ENCODE results near the gene NR5A2.

The NR5A2 gene

GRCh38 chr1:200075522-200075921, 48.0 kb downstream of the NR5A2 start:
- peak; percentile 5 for DNase-seq

GRCh38 chr1:200075938-200076546, 48.5 kb downstream of the NR5A2 start:
- no peak for DNase-seq

GRCh38 chr1:200079232-200079940, 51.9 kb downstream of the NR5A2 start:
- DNase-seq: no peak

- DNase-seq: peak; percentile 18
Measured at GRCh38 chr1:200081151-200081968, 53.9 kb downstream of the NR5A2 start.

- DNase-seq: no peak
Measured at GRCh38 chr1:200081969-200082245, 54.4 kb downstream of the NR5A2 start.

GRCh38 chr1:200082329-200082728, 54.8 kb downstream of the NR5A2 start:
- DNase-seq: no peak

GRCh38 chr1:200090252-200091159, 63.0 kb downstream of the NR5A2 start:
- DNase-seq: no peak

- DNase-seq: no peak
Measured at GRCh38 chr1:200095057-200095577, 67.6 kb downstream of the NR5A2 start.

- DNase-seq: no peak
Measured at GRCh38 chr1:200096774-200097173, 69.3 kb downstream of the NR5A2 start.

- no peak for DNase-seq
Measured at GRCh38 chr1:200099040-200099439, 71.5 kb downstream of the NR5A2 start.

GRCh38 chr1:200103966-200104583, 76.6 kb downstream of the NR5A2 start:
- no peak for DNase-seq

GRCh38 chr1:200107004-200107470, 79.5 kb downstream of the NR5A2 start:
- no peak for DNase-seq

- DNase-seq: no peak
Measured at GRCh38 chr1:200108659-200109058, 81.1 kb downstream of the NR5A2 start.

GRCh38 chr1:200112290-200112689, 84.8 kb downstream of the NR5A2 start:
- DNase-seq: no peak

- DNase-seq: no peak
Measured at GRCh38 chr1:200115532-200115931, 88.0 kb downstream of the NR5A2 start.

GRCh38 chr1:200116324-200116723, 88.8 kb downstream of the NR5A2 start:
- DNase-seq: no peak

- DNase-seq: peak; percentile 89
Measured at GRCh38 chr1:200118779-200119505, 91.4 kb downstream of the NR5A2 start.

- DNase-seq: no peak
Measured at GRCh38 chr1:200121421-200121820, 93.9 kb downstream of the NR5A2 start.

- DNase-seq: no peak
Measured at GRCh38 chr1:200124309-200124708, 96.8 kb downstream of the NR5A2 start.

GRCh38 chr1:200128081-200128480, 100.6 kb downstream of the NR5A2 start:
- no peak for DNase-seq
